ENCODE data around the gene SCN9A. TPM values are rescaled to one million over a fixed set of nuclear protein-coding genes. Genes with fewer than 3 reads are reported as not detected.

SCN9A gene
- total and polyA plus RNA-seq, 10 of the 15 experiments (the other 5 are each of a cell fraction or from before 2014, with no cell fraction given), result 0.04 to 0.08 (median 0.08) TPM; not detected in 7

GRCh38 chr2:166394245-166394644 is 18.5 kb upstream of the SCN9A start (continued):
- TF ChIP-seq, protein P1, sequence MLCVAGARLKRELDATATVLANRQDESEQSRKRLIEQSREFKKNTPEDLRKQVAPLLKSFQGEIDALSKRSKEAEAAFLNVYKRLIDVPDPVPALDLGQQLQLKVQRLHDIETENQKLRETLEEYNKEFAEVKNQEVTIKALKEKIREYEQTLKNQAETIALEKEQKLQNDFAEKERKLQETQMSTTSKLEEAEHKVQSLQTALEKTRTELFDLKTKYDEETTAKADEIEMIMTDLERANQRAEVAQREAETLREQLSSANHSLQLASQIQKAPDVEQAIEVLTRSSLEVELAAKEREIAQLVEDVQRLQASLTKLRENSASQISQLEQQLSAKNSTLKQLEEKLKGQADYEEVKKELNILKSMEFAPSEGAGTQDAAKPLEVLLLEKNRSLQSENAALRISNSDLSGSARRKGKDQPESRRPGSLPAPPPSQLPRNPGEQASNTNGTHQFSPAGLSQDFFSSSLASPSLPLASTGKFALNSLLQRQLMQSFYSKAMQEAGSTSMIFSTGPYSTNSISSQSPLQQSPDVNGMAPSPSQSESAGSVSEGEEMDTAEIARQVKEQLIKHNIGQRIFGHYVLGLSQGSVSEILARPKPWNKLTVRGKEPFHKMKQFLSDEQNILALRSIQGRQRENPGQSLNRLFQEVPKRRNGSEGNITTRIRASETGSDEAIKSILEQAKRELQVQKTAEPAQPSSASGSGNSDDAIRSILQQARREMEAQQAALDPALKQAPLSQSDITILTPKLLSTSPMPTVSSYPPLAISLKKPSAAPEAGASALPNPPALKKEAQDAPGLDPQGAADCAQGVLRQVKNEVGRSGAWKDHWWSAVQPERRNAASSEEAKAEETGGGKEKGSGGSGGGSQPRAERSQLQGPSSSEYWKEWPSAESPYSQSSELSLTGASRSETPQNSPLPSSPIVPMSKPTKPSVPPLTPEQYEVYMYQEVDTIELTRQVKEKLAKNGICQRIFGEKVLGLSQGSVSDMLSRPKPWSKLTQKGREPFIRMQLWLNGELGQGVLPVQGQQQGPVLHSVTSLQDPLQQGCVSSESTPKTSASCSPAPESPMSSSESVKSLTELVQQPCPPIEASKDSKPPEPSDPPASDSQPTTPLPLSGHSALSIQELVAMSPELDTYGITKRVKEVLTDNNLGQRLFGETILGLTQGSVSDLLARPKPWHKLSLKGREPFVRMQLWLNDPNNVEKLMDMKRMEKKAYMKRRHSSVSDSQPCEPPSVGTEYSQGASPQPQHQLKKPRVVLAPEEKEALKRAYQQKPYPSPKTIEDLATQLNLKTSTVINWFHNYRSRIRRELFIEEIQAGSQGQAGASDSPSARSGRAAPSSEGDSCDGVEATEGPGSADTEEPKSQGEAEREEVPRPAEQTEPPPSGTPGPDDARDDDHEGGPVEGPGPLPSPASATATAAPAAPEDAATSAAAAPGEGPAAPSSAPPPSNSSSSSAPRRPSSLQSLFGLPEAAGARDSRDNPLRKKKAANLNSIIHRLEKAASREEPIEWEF (IDR thresholded peaks at IDR 0.05; ENCODE audit: insufficient replicate concordance, low read depth, low read length), result no peak
- no peak for TF ChIP-seq KDM1A (IDR thresholded peaks at IDR 0.05; ENCODE audit: borderline replicate concordance)
- no peak for TF ChIP-seq BACH1 (IDR thresholded peaks at IDR 0.05; ENCODE audit: borderline replicate concordance)
- TF ChIP-seq NFYB (IDR thresholded peaks at IDR 0.05; ENCODE audit: insufficient read depth, low read depth, low read length), result no peak

DNA sequence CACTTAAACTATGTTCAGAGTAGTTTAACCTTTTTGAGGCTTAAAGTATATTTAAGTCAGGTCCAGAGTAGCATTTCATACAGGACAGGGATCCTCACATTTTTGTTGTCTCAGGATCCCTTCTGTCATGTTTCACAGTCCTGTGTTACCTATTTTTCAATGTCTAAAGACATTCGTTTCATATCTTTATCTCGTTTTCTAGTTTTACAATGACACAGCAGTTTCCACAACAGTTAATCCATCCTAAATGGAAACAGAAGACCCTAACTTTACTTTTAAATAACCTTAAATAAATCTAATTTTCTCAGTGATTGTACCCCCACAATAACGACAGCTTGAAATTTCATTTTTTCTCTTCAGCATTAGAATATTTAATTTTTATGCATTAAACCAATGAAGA is 17.3 kb upstream of the SCN9A start:
- Histone ChIP-seq H3K4me2 (ENCODE audit: control insufficient read depth, insufficient read depth) (no peak overlapping the region), H3K4me1 (ENCODE audit: control insufficient read depth, insufficient read depth, low read length) (no peaks in the 10 kb centered on the region), H3K9ac (ENCODE audit: control insufficient read depth, insufficient read depth, low read length) (no peak overlapping the region), H3K36me3 (ENCODE audit: control insufficient read depth in 2 of 2, insufficient read depth in 2 of 2, low read length in 1 of 2) (no peaks in the 10 kb centered on the region), H3K79me2 (ENCODE audit: control insufficient read depth, insufficient read depth, low read length) (no peaks in the 10 kb centered on the region), H3K27me3 (replicated peaks in 1 of 2; ENCODE audit: control insufficient read depth in 2 of 2, insufficient read depth in 2 of 2, low read length in 1 of 2) (no peaks in the 10 kb centered on the region), H2AFZ (ENCODE audit: control insufficient read depth, low read depth, low read length) (no peak overlapping the region), H3K27ac (ENCODE audit: control insufficient read depth, insufficient read depth) (no peak overlapping the region), H4K20me1 (ENCODE audit: control insufficient read depth, insufficient read depth) (no peaks in the 10 kb centered on the region), H3K9me3 (replicated peaks; ENCODE audit: control insufficient read depth, insufficient read depth, low read length) (no peaks in the 10 kb centered on the region), H3K4me3 (no peak overlapping the region)
- intact Hi-C loops (cut with micrococcal nuclease; ENCODE audit: unreplicated experiment), result no loop called here
- POLR2A ChIA-PET, result no interaction called here
- DNase-seq (ENCODE audit: low read depth, low spot score) (no peak), FAIRE-seq (no peak), ATAC-seq (no peak)
- SMC1A ChIA-PET (ENCODE audit: uncharacterized antibody, unreplicated experiment), result no interaction called here
- BruUV-seq (replicated peaks), result no TSS peak
- CTCF ChIA-PET, result no interaction called here
- WGBS (ENCODE audit: insufficient coverage, insufficient replicate concordance, low lambda C conversion rate, missing lambda C conversion rate), result 0% methylated on average over 3 of the region's 3 CpGs
- RAD21 ChIA-PET (ENCODE audit: unreplicated experiment), result no interaction called here
- in situ Hi-C loops (cut with MboI), result no loop called here
- TF ChIP-seq, protein P2, sequence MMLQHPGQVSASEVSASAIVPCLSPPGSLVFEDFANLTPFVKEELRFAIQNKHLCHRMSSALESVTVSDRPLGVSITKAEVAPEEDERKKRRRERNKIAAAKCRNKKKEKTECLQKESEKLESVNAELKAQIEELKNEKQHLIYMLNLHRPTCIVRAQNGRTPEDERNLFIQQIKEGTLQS (IDR thresholded peaks at IDR 0.05; ENCODE audit: borderline replicate concordance, extremely low read depth, low read depth, low read length), result no peak
- TF ChIP-seq KDM1A (IDR thresholded peaks at IDR 0.05; ENCODE audit: borderline replicate concordance), result no peak
- TF ChIP-seq RFX5 (IDR thresholded peaks at IDR 0.05; ENCODE audit: low read depth, low read length), result no peak
- no peak for TF ChIP-seq MTA2 (IDR thresholded peaks at IDR 0.05; ENCODE audit: low read depth)
- no peak for TF ChIP-seq FOS (IDR thresholded peaks at IDR 0.05; ENCODE audit: borderline replicate concordance, extremely low read depth, insufficient read length)
- no peak for TF ChIP-seq E2F8 (IDR thresholded peaks at IDR 0.05; ENCODE audit: low read depth, partially characterized antibody)
- TF ChIP-seq, protein P3, sequence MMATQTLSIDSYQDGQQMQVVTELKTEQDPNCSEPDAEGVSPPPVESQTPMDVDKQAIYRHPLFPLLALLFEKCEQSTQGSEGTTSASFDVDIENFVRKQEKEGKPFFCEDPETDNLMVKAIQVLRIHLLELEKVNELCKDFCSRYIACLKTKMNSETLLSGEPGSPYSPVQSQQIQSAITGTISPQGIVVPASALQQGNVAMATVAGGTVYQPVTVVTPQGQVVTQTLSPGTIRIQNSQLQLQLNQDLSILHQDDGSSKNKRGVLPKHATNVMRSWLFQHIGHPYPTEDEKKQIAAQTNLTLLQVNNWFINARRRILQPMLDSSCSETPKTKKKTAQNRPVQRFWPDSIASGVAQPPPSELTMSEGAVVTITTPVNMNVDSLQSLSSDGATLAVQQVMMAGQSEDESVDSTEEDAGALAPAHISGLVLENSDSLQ (IDR thresholded peaks at IDR 0.05), result no peak
- TF ChIP-seq CHD2 (IDR thresholded peaks at IDR 0.05; ENCODE audit: borderline replicate concordance, low read depth, low read length), result no peak
- no peak for TF ChIP-seq ZNF384 (IDR thresholded peaks at IDR 0.05; ENCODE audit: borderline replicate concordance, low read depth, low read length)
- TF ChIP-seq YY1 (IDR thresholded peaks at IDR 0.05; ENCODE audit: low read depth, low read length), result no peak

All from GM12878 (cell line).